Measurements from ENCODE around the gene ZDHHC11. TPM values are rescaled to one million over a fixed set of nuclear protein-coding genes. Genes with fewer than 3 reads are reported as not detected.
"Not testable (repeated sequence)": the region's sequence is repeated elsewhere in the genome, so short reads cannot be mapped to it uniquely, and the experiment has no call there.

The ZDHHC11 gene
- total RNA-seq, 2 experiments from 2014 or later: 4.5 to 5.5 TPM

- DNase-seq, H3K27me3 Mint-ChIP-seq, H3K36me3 Mint-ChIP-seq, H3K27ac Mint-ChIP-seq, H3K4me3 Mint-ChIP-seq, H3K4me1 Mint-ChIP-seq: not testable (repeated sequence)
- H3K9me3 Mint-ChIP-seq: peaks cover 23% of the 10 kb centered on the region
These were observed 62.1 kb downstream of the ZDHHC11 start for GRCh38 chr5:788703-789102.

- peaks cover 11% of the 10 kb centered on the region for H3K27me3 Mint-ChIP-seq
- H3K4me3 Mint-ChIP-seq, H3K36me3 Mint-ChIP-seq, H3K4me1 Mint-ChIP-seq, DNase-seq, H3K27ac Mint-ChIP-seq: not testable (repeated sequence)
- peaks cover 16% of the 10 kb centered on the region for H3K9me3 Mint-ChIP-seq
These were observed 62.9 kb downstream of the ZDHHC11 start for GRCh38 chr5:787857-788233.

- not testable (repeated sequence) for H3K27ac Mint-ChIP-seq, H3K4me3 Mint-ChIP-seq, H3K36me3 Mint-ChIP-seq, H3K4me1 Mint-ChIP-seq, DNase-seq
- peaks cover 11% of the 10 kb centered on the region for H3K27me3 Mint-ChIP-seq
- peaks cover 16% of the 10 kb centered on the region for H3K9me3 Mint-ChIP-seq
These were observed 63.4 kb downstream of the ZDHHC11 start for GRCh38 chr5:787224-787856.

GRCh38 chr5:785181-785705 is 65.5 kb downstream of the ZDHHC11 start:
- H3K27me3 Mint-ChIP-seq, H3K9me3 Mint-ChIP-seq, H3K27ac Mint-ChIP-seq, H3K4me1 Mint-ChIP-seq, H3K36me3 Mint-ChIP-seq, DNase-seq: not testable (repeated sequence)
- H3K4me3 Mint-ChIP-seq: peak overlapping the region; percentile 54

GRCh38 chr5:784428-785177 is 66.2 kb downstream of the ZDHHC11 start, which contains the start of gene ZDHHC11B:
ZDHHC11B (minus strand) TSS chr5:784729; CDS start chr5:766919, 17,810 bp downstream.
- H3K4me3 Mint-ChIP-seq: peak within 1 kb of the TSS; percentile 74
- peak; percentile 84 for DNase-seq
- H3K27me3 Mint-ChIP-seq, H3K4me1 Mint-ChIP-seq, H3K36me3 Mint-ChIP-seq, H3K9me3 Mint-ChIP-seq, H3K27ac Mint-ChIP-seq: not testable (repeated sequence)

- not testable (repeated sequence) for H3K36me3 Mint-ChIP-seq, H3K4me1 Mint-ChIP-seq, H3K27ac Mint-ChIP-seq, H3K27me3 Mint-ChIP-seq, H3K9me3 Mint-ChIP-seq
- peak overlapping the region; percentile 18 for H3K4me3 Mint-ChIP-seq
- DNase-seq: peak; percentile 22
These were observed 66.8 kb downstream of the ZDHHC11 start for GRCh38 chr5:783881-784427.

- peak; percentile 24 for DNase-seq
- H3K4me1 Mint-ChIP-seq, H3K9me3 Mint-ChIP-seq, H3K36me3 Mint-ChIP-seq, H3K27ac Mint-ChIP-seq, H3K27me3 Mint-ChIP-seq: not testable (repeated sequence)
- peak overlapping the region; percentile 2 for H3K4me3 Mint-ChIP-seq
These were observed 67.6 kb downstream of the ZDHHC11 start for GRCh38 chr5:783049-783802.

- not testable (repeated sequence) for H3K4me1 Mint-ChIP-seq, DNase-seq, H3K27me3 Mint-ChIP-seq, H3K36me3 Mint-ChIP-seq, H3K4me3 Mint-ChIP-seq, H3K9me3 Mint-ChIP-seq, H3K27ac Mint-ChIP-seq
These were observed 68.4 kb downstream of the ZDHHC11 start for GRCh38 chr5:782356-782755.

- H3K4me1 Mint-ChIP-seq, H3K27me3 Mint-ChIP-seq, H3K36me3 Mint-ChIP-seq, H3K9me3 Mint-ChIP-seq, DNase-seq, H3K27ac Mint-ChIP-seq, H3K4me3 Mint-ChIP-seq: not testable (repeated sequence)
These were observed 70.2 kb downstream of the ZDHHC11 start for GRCh38 chr5:780571-780970.

GRCh38 chr5:778967-779366 is 71.8 kb downstream of the ZDHHC11 start:
- not testable (repeated sequence) for H3K27me3 Mint-ChIP-seq, H3K4me1 Mint-ChIP-seq, H3K9me3 Mint-ChIP-seq, DNase-seq, H3K27ac Mint-ChIP-seq, H3K36me3 Mint-ChIP-seq, H3K4me3 Mint-ChIP-seq

GRCh38 chr5:778421-778820 is 72.4 kb downstream of the ZDHHC11 start:
- not testable (repeated sequence) for H3K4me3 Mint-ChIP-seq, H3K9me3 Mint-ChIP-seq, H3K27ac Mint-ChIP-seq, DNase-seq, H3K4me1 Mint-ChIP-seq, H3K27me3 Mint-ChIP-seq, H3K36me3 Mint-ChIP-seq

GRCh38 chr5:777756-778161 is 73.0 kb downstream of the ZDHHC11 start:
- H3K4me3 Mint-ChIP-seq: no peak overlapping the region
- no peaks in the 10 kb centered on the region for H3K36me3 Mint-ChIP-seq
- H3K4me1 Mint-ChIP-seq: no peaks in the 10 kb centered on the region

GRCh38 chr5:776862-777711 is 73.7 kb downstream of the ZDHHC11 start:
- H3K4me3 Mint-ChIP-seq: no peak overlapping the region
- H3K27ac Mint-ChIP-seq: no peak overlapping the region
- H3K9me3 Mint-ChIP-seq: no peaks in the 10 kb centered on the region
- DNase-seq: no peak
- H3K36me3 Mint-ChIP-seq: no peaks in the 10 kb centered on the region
- H3K27me3 Mint-ChIP-seq: no peaks in the 10 kb centered on the region
- no peaks in the 10 kb centered on the region for H3K4me1 Mint-ChIP-seq

More at GRCh38 chr5:777756-778161, 73.0 kb downstream of the ZDHHC11 start:
- no peaks in the 10 kb centered on the region for H3K9me3 Mint-ChIP-seq
- H3K27ac Mint-ChIP-seq: no peak overlapping the region
- DNase-seq: no peak
- no peaks in the 10 kb centered on the region for H3K27me3 Mint-ChIP-seq

Measured in activated naive CD8-positive, alpha-beta T cell treated with anti-CD3 and anti-CD28 coated beads for 36 hours (primary cell).